ENCODE results near the gene GMCL1.

GMCL1 gene

GRCh38 chr2:69837533-69837932, 8.1 kb downstream of the GMCL1 start:
- no peak for TF ChIP-seq CTCF (IDR thresholded peaks at IDR 0.05; ENCODE audit: control extremely low read depth, extremely low read depth, low read depth, missing control alignments)
- ChIA-PET CTCF (interaction anchor here (1.2 to 2.9 kb wide), 3 partner anchors 20 to 325 kb away, joined by 3 to 11 read pairs (median 3); no protein-coding TSS in a partner anchor), POLR2A (no interaction called here)
- peak; percentile 16 for DNase-seq (ENCODE audit: extremely low spot score)

- POLR2A ChIA-PET, result no interaction called here
Measured at GRCh38 chr2:69843993-69844392, 14.5 kb downstream of the GMCL1 start.

GRCh38 chr2:69844560-69844959, 15.1 kb downstream of the GMCL1 start:
- CTCF ChIA-PET, result interaction anchor here (1.4 to 1.6 kb wide), 2 partner anchors 19 to 227 kb away, joined by 3 to 4 read pairs; no protein-coding TSS in a partner anchor
- no peak for TF ChIP-seq CTCF (IDR thresholded peaks at IDR 0.05; ENCODE audit: control extremely low read depth, extremely low read depth, low read depth, missing control alignments)
- no peak for DNase-seq (ENCODE audit: extremely low spot score)
- POLR2A ChIA-PET, result no interaction called here

More at GRCh38 chr2:69843993-69844392, 14.5 kb downstream of the GMCL1 start:
- CTCF ChIA-PET, result interaction anchor here (1.7 kb wide), 2 partner anchors 17 to 27 kb away, joined by 4 read pairs; no protein-coding TSS in a partner anchor
- no peak for TF ChIP-seq CTCF (IDR thresholded peaks at IDR 0.05; ENCODE audit: control extremely low read depth, extremely low read depth, low read depth, missing control alignments)
- DNase-seq (ENCODE audit: extremely low spot score), result no peak

GRCh38 chr2:69846182-69847067, 17.0 kb downstream of the GMCL1 start:
- CTCF ChIA-PET, result interaction anchor here (1.3 to 1.6 kb wide), 3 partner anchors 7 to 18 kb away, joined by 3 to 4 read pairs (median 3); no protein-coding TSS in a partner anchor
- TF ChIP-seq CTCF (IDR thresholded peaks at IDR 0.05; ENCODE audit: control extremely low read depth, extremely low read depth, low read depth, missing control alignments), result no peak
- no peak for DNase-seq (ENCODE audit: extremely low spot score)
- POLR2A ChIA-PET, result interaction anchor here (0.6 kb wide), 1 partner anchor 447 kb away, joined by 3 read pairs; the partner anchor contains the start of gene SNRPG

GRCh38 chr2:69847068-69847828, 17.8 kb downstream of the GMCL1 start:
- POLR2A ChIA-PET, result no interaction called here
- no peak for DNase-seq (ENCODE audit: extremely low spot score)
- CTCF ChIA-PET, result interaction anchor here (1.2 to 1.3 kb wide), 2 partner anchors 15 to 79 kb away, joined by 3 read pairs; no protein-coding TSS in a partner anchor
- no peak for TF ChIP-seq CTCF (IDR thresholded peaks at IDR 0.05; ENCODE audit: control extremely low read depth, extremely low read depth, low read depth, missing control alignments)

GRCh38 chr2:69848186-69848790, 18.8 kb downstream of the GMCL1 start:
- POLR2A ChIA-PET, result no interaction called here
- DNase-seq (ENCODE audit: extremely low spot score), result no peak

More at GRCh38 chr2:69848186-69848790, 18.8 kb downstream of the GMCL1 start:
- CTCF ChIA-PET, result interaction anchor here (1.2 to 2.9 kb wide), 4 partner anchors 12 to 123 kb away, joined by 3 to 10 read pairs (median 4); no protein-coding TSS in a partner anchor
- no peak for TF ChIP-seq CTCF (IDR thresholded peaks at IDR 0.05; ENCODE audit: control extremely low read depth, extremely low read depth, low read depth, missing control alignments)

Measured in GM10248 (cell line).